Aorta (tissue), 5 donors: ENCODE results near the gene DAB2IP. TPM values are rescaled to one million over a fixed set of nuclear protein-coding genes. Genes with fewer than 3 reads are reported as not detected.
A peak's percentile ranks its signal among the peaks of the same experiment; 100 is the strongest.

ENCODE experiments used
- ATAC-seq: fragments of 200-7000 bp; cut with Tn5 transposase; one replicate; pipeline ENCODE4 v1.9.1; 2022; ENCODE audit warnings: moderate library complexity; ENCODE audit not compliant: low FRiP score
- DNase-seq, 2 donors: peaks; one replicate each; pipeline ENCODE4 v3.0.0-alpha.2; 2020
- H3K27ac ChIP-seq, 2 donors: one replicate each; pipeline ENCODE4 v1.5.1; 2013; ENCODE audit warnings: low read length in 2 of 2, mild to moderate bottlenecking in 2 of 2, moderate library complexity in 2 of 2, control low read depth in 1 of 2, inconsistent platforms in 1 of 2, low read depth in 1 of 2
- H3K27me3 ChIP-seq, 2 donors: one replicate each; pipeline ENCODE4 v1.6.1; 2013; ENCODE audit warnings: control low read depth in 1 of 2, low read length in 1 of 2, mild to moderate bottlenecking in 1 of 2, moderate library complexity in 1 of 2; ENCODE audit not compliant: insufficient read depth in 2 of 2, control insufficient read depth in 1 of 2
- H3K36me3 ChIP-seq, 2 donors: one replicate each; pipeline ENCODE4 v1.6.1; 2013; ENCODE audit warnings: control low read depth in 1 of 2, low read length in 1 of 2, mild to moderate bottlenecking in 1 of 2; ENCODE audit not compliant: insufficient read depth in 2 of 2, control insufficient read depth in 1 of 2
- H3K4me1 ChIP-seq, 2 donors: one replicate each; pipeline ENCODE4 v1.6.1; 2013; ENCODE audit warnings: low read length in 2 of 2, control low read depth in 1 of 2, mild to moderate bottlenecking in 1 of 2, moderate library complexity in 1 of 2; ENCODE audit not compliant: insufficient read depth in 2 of 2, control insufficient read depth in 1 of 2
- H3K4me3 ChIP-seq, 2 donors: one replicate each; pipeline ENCODE4 v1.5.1; 2013; ENCODE audit warnings: low read length in 2 of 2, control low read depth in 1 of 2, mild to moderate bottlenecking in 1 of 2
- H3K9me3 ChIP-seq: one replicate; pipeline ENCODE4 v1.6.1; 2013; ENCODE audit warnings: mild to moderate bottlenecking, low read length; ENCODE audit not compliant: control insufficient read depth
- WGBS, 2 donors: extraction: QIAGEN DNeasy Blood & Tissue Kit; methylation state at CpG; one replicate each; pipeline ENCODE4 v1.1.7; 2013; 5-methylcytosine and 5-hydroxymethylcytosine counted together
- intact Hi-C, 2 donors: fragments of 100-400 bp; cut with DNase I; formaldehyde crosslinking; loops; one replicate each; pipeline versions ENCODE4 v1.14.2 to v1.15.0; 2022
- long read RNA-seq, 2 donors: library from polyadenylated mRNA; unstranded; transcript quantifications; one replicate each; pipeline ENCODE4 v2.0.0, GENCODE V29; 2020 to 2021
- polyA plus RNA-seq, 2 donors: library from polyadenylated mRNA; stranded (reverse); fragments of 200-250 nt; gene quantifications; one replicate each; pipeline ENCODE4 v1.2.3, GENCODE V29; 2013
- total RNA-seq, 2 donors: library from RNA; stranded (reverse); fragmentation: NEBNext Ultra II Directional; extraction: Animal tissue kit (Norgen Biotek cat#: 25700); gene quantifications; one replicate each; pipeline ENCODE4 v1.2.1, GENCODE V29; 2021
- donor health status: healthy with polysubstance abuse.
- donor health status: Bipolar disorder and iron deficiency.
- donor health status: DM: no; HTN: no; CAD: no.
- donor health status: DM: no; HTN: no; CAD: no.
- donor health status: DM: yes; HTN: yes; CAD: no.

Gene DAB2IP
- total RNA-seq (10 to 100 TPM; 70.3 to 75.4 TPM), polyA plus RNA-seq (10 to 100 TPM; 12.0 to 32.5 TPM)
- long read RNA-seq, donor 1, partial matches to known transcripts = 82 of 98 reads
- long read RNA-seq, donor 1, other reads (novel, unspliced or antisense) = 16 of 98 reads
- long read RNA-seq, donor 2, partial matches to known transcripts = 21 of 71 reads
- long read RNA-seq, donor 2, other reads (novel, unspliced or antisense) = 50 of 71 reads

DNA sequence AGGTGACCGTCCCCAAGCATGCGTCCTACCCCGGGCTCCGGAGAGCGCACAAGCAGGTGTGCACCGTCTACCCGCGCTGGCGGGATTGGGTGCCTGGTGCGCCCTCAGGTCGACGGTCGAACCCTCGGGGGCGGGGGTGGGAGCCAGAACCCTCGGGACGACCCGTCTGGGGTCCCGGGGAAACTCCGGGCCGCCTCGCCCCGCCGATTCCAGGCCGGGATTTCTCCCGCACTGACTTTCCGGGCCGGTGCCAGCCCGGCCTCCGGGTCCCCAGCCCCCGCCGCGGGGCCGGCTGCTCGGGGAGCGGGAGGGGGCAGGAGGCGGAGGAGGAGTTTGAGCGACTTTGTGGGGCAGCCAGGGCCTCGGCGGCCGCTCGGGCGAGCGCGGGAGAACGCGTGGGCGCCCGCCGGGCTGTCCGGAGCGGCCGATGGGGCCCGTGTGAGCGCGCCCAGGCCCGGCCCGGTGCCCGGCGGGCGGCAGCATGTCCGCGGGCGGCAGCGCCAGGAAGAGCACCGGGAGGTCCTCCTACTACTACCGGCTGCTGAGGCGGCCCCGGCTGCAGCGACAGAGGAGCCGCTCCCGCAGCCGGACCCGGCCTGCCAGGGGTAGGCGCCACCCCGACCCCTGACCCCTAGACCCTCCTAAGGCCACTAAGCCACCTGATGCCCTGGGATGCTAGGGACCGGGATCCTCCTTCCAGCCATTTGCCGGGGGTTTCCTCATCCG is at the start of gene DAB2IP:
TSS of gene DAB2IP (plus strand) at position 340 of the 726 bp plus-strand sequence. CDS start at position 482, 142 bp downstream.
- 0 to 1% methylated on average over 61 to 79 of the region's 79 CpGs for WGBS, 2 donors
- intact Hi-C loops = loop anchor here in 1 of 2 donors (5.0 kb wide), 1 partner anchor 49 kb away; no protein-coding TSS in a partner anchor
- peak; percentile 65 to 90 for DNase-seq
- no peaks in the 10 kb centered on the region for H3K9me3 ChIP-seq
- peak within 1 kb of the TSS; percentile 32 to 34 for H3K4me3 ChIP-seq
- H3K4me1 ChIP-seq = no peaks in the 10 kb centered on the region
- no peak within 1 kb of the TSS for H3K27ac ChIP-seq
- peak; percentile 73 for ATAC-seq
- no peaks in the 10 kb centered on the region for H3K27me3 ChIP-seq
- no peaks in the 10 kb centered on the region for H3K36me3 ChIP-seq

DNA sequence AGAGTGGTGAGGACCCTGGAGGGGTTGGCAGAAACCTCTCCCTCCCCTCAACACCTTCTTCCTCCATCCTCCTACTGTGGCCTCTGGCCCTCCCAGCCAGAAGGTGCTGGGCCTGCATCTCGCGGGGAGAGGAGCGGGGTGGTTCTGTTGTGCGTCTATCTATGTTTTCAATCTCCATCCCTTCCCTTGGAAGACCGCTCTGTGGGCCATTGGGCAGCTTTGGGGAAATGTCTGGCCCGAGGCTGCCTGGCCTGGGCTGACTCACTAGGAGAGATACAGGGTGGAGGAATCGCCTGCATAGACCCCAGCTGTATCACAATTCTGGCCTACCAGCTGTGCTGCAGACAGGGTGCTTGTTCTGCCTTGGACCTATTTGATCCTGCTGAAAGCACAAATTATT is 48.4 kb upstream of the DAB2IP start:
- Histone ChIP-seq H3K27ac (no peak overlapping the region), H3K27me3 (no peaks in the 10 kb centered on the region), H3K4me1 (no peaks in the 10 kb centered on the region), H3K9me3 (no peaks in the 10 kb centered on the region), H3K4me3 (no peak overlapping the region), H3K36me3 (no peaks in the 10 kb centered on the region)
- 94 to 96% methylated on average over 7 of the region's 7 CpGs for WGBS, 2 donors
- intact Hi-C loops = loop anchor here in 1 of 2 donors (5.0 kb wide), 2 partner anchors 36 to 49 kb away; partner anchors contain the start of gene DAB2IP
- no peak for ATAC-seq
- DNase-seq = no peak

DNA sequence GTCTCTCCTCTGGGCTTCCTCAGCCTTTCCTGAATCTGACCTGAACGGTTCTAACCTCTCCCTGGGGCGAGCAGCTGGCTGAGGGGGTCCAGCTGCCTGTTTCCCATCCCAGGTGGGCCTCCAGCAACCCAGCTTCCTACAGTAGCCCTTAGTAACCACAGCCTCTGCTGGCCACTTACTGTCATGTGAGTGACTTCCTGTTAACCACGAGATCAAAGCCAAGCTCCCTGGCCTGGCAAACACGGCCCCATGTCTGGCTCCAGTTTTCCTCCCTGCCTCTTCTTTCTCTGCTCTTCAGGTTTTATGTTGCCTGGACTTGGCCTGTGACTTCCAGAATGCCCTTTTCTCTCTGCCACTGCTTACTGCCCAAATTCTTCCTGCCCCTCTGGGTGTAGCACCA is 47.2 kb upstream of the DAB2IP start:
- Histone ChIP-seq H3K4me1 (peaks cover 0 to 2% of the 10 kb centered on the region in 2 donors), H3K36me3 (no peaks in the 10 kb centered on the region), H3K27ac (no peak overlapping the region), H3K9me3 (no peaks in the 10 kb centered on the region), H3K27me3 (no peaks in the 10 kb centered on the region), H3K4me3 (no peak overlapping the region)
- ATAC-seq (no peak), DNase-seq (peak in 1 of 2 donors; percentile 67)
- intact Hi-C loops = loop anchor here in 1 of 2 donors (5.0 kb wide), 2 partner anchors 37 to 48 kb away; partner anchors contain the start of gene DAB2IP
- WGBS, 2 donors = 68 to 72% methylated on average over 4 of the region's 4 CpGs

DNA sequence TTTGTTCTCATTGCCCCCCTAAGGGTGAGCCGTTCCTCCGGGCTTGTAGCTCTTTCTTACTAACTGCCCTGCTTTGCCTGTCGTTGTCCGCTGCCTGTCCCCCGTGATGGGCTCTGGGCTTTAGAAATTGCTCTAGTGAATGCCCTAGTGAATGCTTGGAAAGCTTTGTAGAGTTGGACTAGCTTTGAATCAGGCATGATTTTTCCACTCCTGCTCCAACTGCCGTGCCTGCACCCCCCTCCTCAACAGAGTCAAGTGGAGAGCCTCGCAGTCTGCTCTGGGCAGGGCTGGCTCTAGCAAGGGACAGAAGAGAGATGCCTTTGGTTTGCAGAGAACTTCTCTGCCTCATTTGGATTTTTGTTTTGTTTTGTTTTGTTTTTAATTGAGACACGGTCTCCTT is 46.8 kb upstream of the DAB2IP start:
- H3K27ac ChIP-seq = no peak overlapping the region
- H3K4me1 ChIP-seq = peaks cover 0 to 5% of the 10 kb centered on the region in 2 donors
- intact Hi-C loops = loop anchor here in 1 of 2 donors (5.0 kb wide), 2 partner anchors 37 to 48 kb away; partner anchors contain the start of gene DAB2IP

DNA sequence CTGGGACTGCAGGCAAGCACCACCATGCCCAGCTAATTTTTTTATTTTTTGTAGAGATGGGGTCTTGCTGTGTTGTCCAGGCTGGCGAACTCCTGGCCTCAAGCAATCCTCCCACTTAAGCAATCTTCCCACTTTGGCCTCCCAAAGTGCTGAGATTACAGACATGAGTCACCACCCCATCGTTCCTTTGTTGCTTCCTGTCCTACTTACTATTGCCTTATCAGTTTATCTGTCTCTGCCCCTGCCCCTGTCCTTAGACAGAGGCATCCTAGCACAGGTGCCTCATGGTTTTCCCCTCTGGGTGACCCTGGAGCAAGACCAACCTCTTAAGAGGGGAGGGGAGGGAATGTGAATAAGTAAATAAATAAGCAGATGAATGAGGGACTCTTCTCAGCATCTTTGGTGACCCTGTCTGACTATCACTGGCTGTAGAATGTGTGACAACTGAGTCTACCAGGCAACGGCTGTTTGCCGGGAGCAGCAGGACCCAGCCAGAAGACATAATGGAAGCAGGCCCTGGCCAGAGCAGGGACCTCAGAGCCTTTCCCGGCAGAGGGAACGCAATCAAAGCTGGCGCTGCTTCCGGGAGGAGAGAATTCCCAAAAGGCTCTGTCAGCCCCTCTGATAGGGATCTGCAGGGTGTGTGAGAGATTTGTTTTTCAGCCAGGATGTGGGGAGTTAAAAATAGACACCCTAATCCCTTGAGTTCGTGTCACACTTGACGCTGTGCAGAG is 43.8 kb upstream of the DAB2IP start:
- H3K9me3 ChIP-seq = no peaks in the 10 kb centered on the region
- H3K27ac ChIP-seq = no peak overlapping the region
- intact Hi-C loops = no loop called here
- 10 to 14% methylated on average over 10 of the region's 10 CpGs for whole genome bisulfite sequencing, 2 donors
- ATAC-seq (peak; percentile 56), DNase-seq (peak; percentile 70 to 79)
- H3K4me1 ChIP-seq = peaks cover 0 to 5% of the 10 kb centered on the region in 2 donors
- no peaks in the 10 kb centered on the region for H3K27me3 ChIP-seq
- H3K4me3 ChIP-seq = no peak overlapping the region
- H3K36me3 ChIP-seq = no peaks in the 10 kb centered on the region

More for the DNA sequence above, 46.8 kb upstream of the DAB2IP start:
- ATAC-seq = no peak
- DNase-seq = no peak
- Histone ChIP-seq H3K9me3 (no peaks in the 10 kb centered on the region), H3K4me3 (no peak overlapping the region), H3K36me3 (no peaks in the 10 kb centered on the region), H3K27me3 (no peaks in the 10 kb centered on the region)
- 95 to 96% methylated on average over 8 of the region's 8 CpGs for WGBS, 2 donors

DNA sequence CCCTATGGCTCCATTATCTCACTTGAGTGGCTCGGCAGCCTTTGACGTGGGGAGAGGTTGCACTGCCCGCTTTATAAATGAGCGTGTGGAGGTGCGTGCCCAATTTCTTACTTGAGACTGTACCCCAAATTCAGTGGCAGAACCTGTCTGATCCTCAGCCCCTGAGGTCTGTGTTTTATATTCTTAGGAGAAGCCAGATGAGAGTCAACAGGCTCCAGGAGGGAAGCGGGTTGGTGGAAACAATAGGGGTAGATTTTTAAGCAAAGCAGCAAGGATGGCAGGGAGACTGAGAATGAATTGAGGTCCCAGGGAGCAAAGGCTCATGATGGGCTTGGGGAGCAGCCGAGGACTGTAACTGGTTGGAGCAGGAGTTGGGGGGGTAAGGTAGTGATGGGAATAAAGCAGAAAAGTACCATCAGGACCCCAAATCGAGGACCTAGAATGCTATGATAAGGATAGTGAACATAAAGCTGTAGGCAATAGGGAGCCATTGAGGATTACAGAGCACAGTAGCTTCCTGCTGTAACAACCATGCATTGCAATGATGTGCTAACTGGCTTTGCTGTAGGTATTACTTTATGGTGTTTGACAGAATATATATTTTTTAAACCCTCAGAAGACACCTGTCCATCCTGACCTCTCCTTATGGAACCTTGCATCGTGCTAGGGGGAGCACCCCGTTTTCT is 43.1 kb upstream of the DAB2IP start:
- DNase-seq (no peak), ATAC-seq (no peak)
- no peak overlapping the region for H3K27ac ChIP-seq
- 49 to 51% methylated on average over 10 of the region's 10 CpGs for WGBS, 2 donors
- H3K9me3 ChIP-seq = no peaks in the 10 kb centered on the region
- no peaks in the 10 kb centered on the region for H3K36me3 ChIP-seq
- intact Hi-C loops = no loop called here
- no peaks in the 10 kb centered on the region for H3K27me3 ChIP-seq
- peaks cover 0 to 5% of the 10 kb centered on the region in 2 donors for H3K4me1 ChIP-seq
- H3K4me3 ChIP-seq = no peak overlapping the region

DNA sequence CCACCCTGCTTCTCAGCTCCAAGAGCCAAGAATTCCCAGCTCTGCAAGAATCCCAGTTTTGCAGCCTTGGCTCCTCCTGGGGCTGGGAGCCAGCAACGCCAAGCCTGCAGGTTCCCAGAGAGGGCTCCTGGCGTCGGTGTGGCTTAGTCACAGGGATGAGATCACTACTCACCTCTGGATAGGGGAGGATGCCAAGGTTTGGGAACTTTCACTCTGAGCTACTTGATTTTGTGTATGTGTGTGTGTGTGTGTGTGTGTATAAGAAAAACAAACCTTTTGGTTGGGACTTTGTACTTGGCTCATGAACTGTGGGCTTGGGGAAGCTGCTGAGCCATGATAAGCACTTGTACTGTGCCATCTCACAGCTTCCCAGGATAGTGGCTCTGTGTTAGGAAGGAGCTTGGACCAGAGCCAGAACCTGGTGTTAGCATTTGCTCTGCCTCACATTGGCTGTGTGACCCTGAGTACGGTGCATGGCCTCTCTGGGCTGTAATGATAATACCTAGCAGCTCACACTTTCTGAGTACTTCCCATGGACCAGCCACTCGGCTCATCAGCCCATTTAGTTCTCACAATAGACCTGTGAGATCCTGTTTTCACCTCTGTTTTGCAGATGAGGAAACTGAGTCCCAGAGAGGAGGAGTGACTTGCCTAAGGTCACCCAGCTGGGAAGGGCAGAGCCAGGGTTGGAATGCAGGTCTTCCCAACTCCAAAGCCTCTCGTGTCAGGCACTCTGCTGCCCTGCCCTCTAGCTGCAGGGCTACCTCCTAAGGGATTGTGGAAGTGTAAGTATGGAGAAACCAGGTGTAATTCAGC is 41.4 kb upstream of the DAB2IP start:
- Histone ChIP-seq H3K36me3 (no peaks in the 10 kb centered on the region), H3K27me3 (no peaks in the 10 kb centered on the region), H3K9me3 (no peaks in the 10 kb centered on the region), H3K4me1 (peaks cover 0 to 5% of the 10 kb centered on the region in 2 donors), H3K27ac (peak overlapping the region in 1 of 2 donors; percentile 1), H3K4me3 (no peak overlapping the region)
- DNase-seq = peak; percentile 81 to 85
- ATAC-seq = peak; percentile 44
- intact Hi-C loops = no loop called here
- WGBS, 2 donors = 33 to 38% methylated on average over 6 of the region's 6 CpGs

DNA sequence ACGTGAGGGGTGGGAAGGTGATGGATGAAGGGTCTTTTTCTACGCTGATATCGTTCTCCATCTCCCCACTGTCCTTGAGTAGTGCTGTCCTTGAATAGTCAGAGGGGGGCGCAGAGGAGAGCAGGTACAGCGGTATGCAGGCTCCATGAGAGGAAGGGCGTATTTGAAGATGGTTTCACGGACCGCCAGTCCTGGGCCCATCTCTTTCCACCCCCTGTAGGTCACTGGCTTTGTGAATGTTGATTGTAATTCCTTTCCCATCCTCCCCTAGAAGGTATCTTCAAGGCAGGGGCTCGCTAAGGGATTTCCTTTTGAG is 40.8 kb upstream of the DAB2IP start:
- Histone ChIP-seq H3K36me3 (no peaks in the 10 kb centered on the region), H3K4me1 (peaks cover 0 to 5% of the 10 kb centered on the region in 2 donors), H3K27me3 (no peaks in the 10 kb centered on the region), H3K9me3 (no peaks in the 10 kb centered on the region), H3K4me3 (no peak overlapping the region), H3K27ac (no peak overlapping the region)
- DNase-seq = no peak
- ATAC-seq = no peak
- WGBS, 2 donors = 94 to 95% methylated on average over 9 of the region's 9 CpGs
- intact Hi-C loops = no loop called here
